Thyroid gland (tissue), 4 donors: Measurements from ENCODE around the gene INTS1. TPM values are rescaled to one million over a fixed set of nuclear protein-coding genes. Genes with fewer than 3 reads are reported as not detected.

Source experiments
- DNase-seq, 2 donors: peaks; one replicate each; pipeline ENCODE4 v3.0.0-alpha.2; 2019
- H3K27ac ChIP-seq, 3 donors: fragments of 200-600 bp; sonication (generic); 1 replicate in 2 of 3; 2 replicates in 1 of 3; pipeline ENCODE4 v1.5.1; 2016 to 2019; ENCODE audit warnings: mild to moderate bottlenecking in 1 of 3, moderate library complexity in 1 of 3
- H3K27me3 ChIP-seq: fragments of 200-600 bp; sonication (generic); one replicate; pipeline ENCODE4 v1.5.1; 2019
- H3K36me3 ChIP-seq, 2 donors: fragments of 200-600 bp; sonication (generic); one replicate each; pipeline ENCODE4 v1.5.1; 2016 to 2019
- H3K4me1 ChIP-seq, 2 donors: fragments of 200-600 bp; sonication (generic); one replicate each; pipeline ENCODE4 v1.5.1; 2017 to 2019
- H3K4me3 ChIP-seq, 3 donors: fragments of 200-600 bp; sonication (generic); replicated peaks in 1 of 3; 1 replicate in 2 of 3; 2 replicates in 1 of 3; pipeline ENCODE4 v1.5.1; 2016; ENCODE audit warnings: mild to moderate bottlenecking in 1 of 3
- H3K9me3 ChIP-seq: fragments of 200-600 bp; sonication (generic); one replicate; pipeline ENCODE4 v1.5.1; 2017
- POLR2A ChIP-seq, 2 donors: fragments of 450-650 bp; IDR thresholded peaks; one replicate each; pipeline ENCODE4 v1.6.1; 2017; ENCODE audit warnings: antibody characterized with exemption in 2 of 2, mild to moderate bottlenecking in 2 of 2, moderate library complexity in 1 of 2
- WGBS, 2 donors: methylation state at CpG; one replicate each; pipeline ENCODE4 v1.1.5; 2017; 5-methylcytosine and 5-hydroxymethylcytosine counted together
- intact Hi-C: fragments of 100-400 bp; cut with DNase I; formaldehyde crosslinking; loops from one replicate; pipeline ENCODE4 v1.15.1; 2023
- total RNA-seq, 4 donors: library from RNA; depleted of rRNA; stranded (reverse); fragments of >200 nt; gene quantifications; one replicate each; pipeline ENCODE4 v1.2.3, GENCODE V29; 2016
- TF ChIP-seq, protein P1 (sequence below), 6 experiments: fragments of 200-600 bp in 3 of 6; fragments of 450-650 bp in 3 of 6; sonication (generic) in 3 of 6; IDR thresholded peaks; one replicate each; pipeline ENCODE4 v1.5.1; 2016 to 2019; ENCODE audit warnings: antibody characterized with exemption in 6 of 6, mild to moderate bottlenecking in 2 of 6, inconsistent platforms in 1 of 6, moderate library complexity in 1 of 6

INTS1 gene
- total RNA-seq, 4 donors from 2014 or later: 34.5 to 72.3 (median 65.5) TPM

GRCh38 chr7:1538544-1539180 is 34.5 kb upstream of the INTS1 start:
- Histone ChIP-seq H3K36me3 (peaks cover 27 to 29% of the 10 kb centered on the region in 2 donors), H3K4me3 (peak overlapping the region in 1 of 3 donors; percentile 35), H3K27me3 (no peaks in the 10 kb centered on the region), H3K4me1 (peaks cover 21 to 45% of the 10 kb centered on the region in 2 donors), H3K27ac (peak overlapping the region; percentile 94 to 100 (median 96)), H3K9me3 (no peaks in the 10 kb centered on the region)
- DNase-seq: no peak
- intact Hi-C loops: no loop called here
- TF ChIP-seq POLR2A (IDR thresholded peaks at IDR 0.05): no peak
- TF ChIP-seq, protein P1, sequence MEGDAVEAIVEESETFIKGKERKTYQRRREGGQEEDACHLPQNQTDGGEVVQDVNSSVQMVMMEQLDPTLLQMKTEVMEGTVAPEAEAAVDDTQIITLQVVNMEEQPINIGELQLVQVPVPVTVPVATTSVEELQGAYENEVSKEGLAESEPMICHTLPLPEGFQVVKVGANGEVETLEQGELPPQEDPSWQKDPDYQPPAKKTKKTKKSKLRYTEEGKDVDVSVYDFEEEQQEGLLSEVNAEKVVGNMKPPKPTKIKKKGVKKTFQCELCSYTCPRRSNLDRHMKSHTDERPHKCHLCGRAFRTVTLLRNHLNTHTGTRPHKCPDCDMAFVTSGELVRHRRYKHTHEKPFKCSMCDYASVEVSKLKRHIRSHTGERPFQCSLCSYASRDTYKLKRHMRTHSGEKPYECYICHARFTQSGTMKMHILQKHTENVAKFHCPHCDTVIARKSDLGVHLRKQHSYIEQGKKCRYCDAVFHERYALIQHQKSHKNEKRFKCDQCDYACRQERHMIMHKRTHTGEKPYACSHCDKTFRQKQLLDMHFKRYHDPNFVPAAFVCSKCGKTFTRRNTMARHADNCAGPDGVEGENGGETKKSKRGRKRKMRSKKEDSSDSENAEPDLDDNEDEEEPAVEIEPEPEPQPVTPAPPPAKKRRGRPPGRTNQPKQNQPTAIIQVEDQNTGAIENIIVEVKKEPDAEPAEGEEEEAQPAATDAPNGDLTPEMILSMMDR (IDR thresholded peaks at IDR 0.05): no peak
- WGBS, 2 donors: 81 to 92% methylated on average over 15 to 21 of the region's 25 CpGs

- H3K9me3 ChIP-seq: no peaks in the 10 kb centered on the region
- peak overlapping the region in 2 of 3 donors; percentile 35 to 52 for H3K4me3 ChIP-seq
- peak; percentile 57 to 61 for DNase-seq
- WGBS, 2 donors: 71 to 73% methylated on average over 33 to 35 of the region's 56 CpGs
- peaks cover 26 to 29% of the 10 kb centered on the region in 2 donors for H3K36me3 ChIP-seq
- intact Hi-C loops: no loop called here
- no peaks in the 10 kb centered on the region for H3K27me3 ChIP-seq
- peaks cover 21 to 53% of the 10 kb centered on the region in 2 donors for H3K4me1 ChIP-seq
- TF ChIP-seq, protein P1 (IDR thresholded peaks at IDR 0.05): no peak
- no peak for TF ChIP-seq POLR2A (IDR thresholded peaks at IDR 0.05)
- H3K27ac ChIP-seq: peak overlapping the region; percentile 94 to 100 (median 96)
Measured at GRCh38 chr7:1537535-1538412, 33.6 kb upstream of the INTS1 start.

- peaks cover 28 to 60% of the 10 kb centered on the region in 2 donors for H3K4me1 ChIP-seq
- peak; percentile 98 for DNase-seq
- peak overlapping the region; percentile 94 to 100 (median 96) for H3K27ac ChIP-seq
- peak overlapping the region in 2 of 3 donors; percentile 35 to 52 for H3K4me3 ChIP-seq
- peak in 1 of 2 donors; percentile 83 for TF ChIP-seq POLR2A (IDR thresholded peaks at IDR 0.05)
- TF ChIP-seq, protein P1 (IDR thresholded peaks at IDR 0.05): no peak
- WGBS, 2 donors: 39% methylated on average over 12 of the region's 52 CpGs; no CpG with 5 or more reads in 1 of the 2 donors
- intact Hi-C loops: no loop called here
- H3K36me3 ChIP-seq: peaks cover 20 to 21% of the 10 kb centered on the region in 2 donors
- no peaks in the 10 kb centered on the region for H3K9me3 ChIP-seq
- no peaks in the 10 kb centered on the region for H3K27me3 ChIP-seq
Measured at GRCh38 chr7:1536743-1537534, 32.8 kb upstream of the INTS1 start.

DNA sequence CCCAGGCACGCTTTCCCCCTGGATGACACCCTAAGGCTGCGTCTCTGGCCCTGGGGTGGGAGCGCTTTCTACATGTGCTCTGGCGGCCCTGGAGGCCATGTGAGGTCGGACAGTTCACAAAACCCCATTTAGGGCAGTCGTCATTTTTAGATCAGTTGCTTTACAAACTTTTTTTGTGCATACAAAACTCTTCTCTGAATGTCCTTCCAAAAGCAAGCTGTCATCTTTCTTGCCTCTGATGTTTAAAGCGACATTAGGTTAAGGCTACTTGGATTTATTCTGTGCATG is 32.2 kb upstream of the INTS1 start:
- Histone ChIP-seq H3K9me3 (no peaks in the 10 kb centered on the region), H3K27ac (peak overlapping the region; percentile 94 to 100 (median 96)), H3K36me3 (peaks cover 20 to 21% of the 10 kb centered on the region in 2 donors), H3K4me1 (peaks cover 34 to 64% of the 10 kb centered on the region in 2 donors), H3K4me3 (peak overlapping the region in 1 of 3 donors; percentile 35), H3K27me3 (no peaks in the 10 kb centered on the region)
- TF ChIP-seq, protein P1 (IDR thresholded peaks at IDR 0.05): no peak
- no peak for TF ChIP-seq POLR2A (IDR thresholded peaks at IDR 0.05)
- DNase-seq: no peak
- 82 to 86% methylated on average over 7 of the region's 7 CpGs for WGBS, 2 donors
- intact Hi-C loops: no loop called here
